B cell (primary cell): Measurements from ENCODE around the gene OXGR1. TPM values are rescaled to one million over a fixed set of nuclear protein-coding genes. Genes with fewer than 3 reads are reported as not detected.

ENCODE experiments used
- ATAC-seq: fragments of 200-7000 bp; cut with Tn5 transposase; one replicate; pipeline ENCODE4 v1.10.0; 2021; ENCODE audit warnings: low read depth, mild to moderate bottlenecking, moderate number of reproducible peaks, moderate library complexity
- CTCF ChIA-PET: fragments of 350-600 bp; sonication (Branson Sonifier 250); formaldehyde crosslinking; loops from one replicate; lab custom pipeline; 2021; ENCODE audit warnings: antibody characterized with exemption, inconsistent platforms; lab: Charles Lee
- POLR2A ChIA-PET: fragments of 350-600 bp; sonication (Branson Sonifier 250); formaldehyde crosslinking; loops from one replicate; lab custom pipeline; 2021; ENCODE audit warnings: antibody characterized with exemption; lab: Charles Lee
- DNase-seq: peaks from one replicate; pipeline ENCODE4 v3.0.0; 2013
- H2AFZ ChIP-seq: 2 replicates; pipeline ENCODE4 v1.6.1; 2012; ENCODE audit warnings: mild to moderate bottlenecking, low read depth, low read length; ENCODE audit not compliant: insufficient read depth, poor library complexity, severe bottlenecking
- H3K27ac ChIP-seq, 2 donors: 1 replicate in 1 of 2; 2 replicates in 1 of 2; pipeline ENCODE4 v1.5.1; 2012 to 2013; ENCODE audit warnings: low read length in 2 of 2, mild to moderate bottlenecking in 2 of 2, moderate library complexity in 1 of 2
- H3K27me3 ChIP-seq, 4 experiments: fragments of 200-600 bp in 1 of 4; sonication (generic) in 1 of 4; replicated peaks in 1 of 4; 1 replicate in 2 of 4; 2 replicates in 2 of 4; pipeline versions ENCODE4 v1.6.1 to v1.7.0; 2013 to 2016; ENCODE audit warnings: low read length in 3 of 4, mild to moderate bottlenecking in 2 of 4, mixed read lengths in 1 of 4, moderate library complexity in 1 of 4; ENCODE audit not compliant: insufficient read depth in 4 of 4, control insufficient read depth in 3 of 4; ENCODE audit errors: control extremely low read depth in 1 of 4
- H3K36me3 ChIP-seq, 2 experiments: replicated peaks in 1 of 2; 1 replicate in 1 of 2; 2 replicates in 1 of 2; pipeline versions ENCODE4 v1.6.1 to v1.7.1; 2013; ENCODE audit warnings: low read length in 1 of 2; ENCODE audit not compliant: insufficient read depth in 2 of 2, control insufficient read depth in 1 of 2; ENCODE audit errors: control extremely low read depth in 1 of 2, extremely low read depth in 1 of 2
- H3K4me1 ChIP-seq, 2 donors: fragments of 200-600 bp in 1 of 2; sonication (generic) in 1 of 2; 1 replicate in 1 of 2; 2 replicates in 1 of 2; pipeline versions ENCODE4 v1.5.1 to v1.6.1; 2013 to 2017; ENCODE audit warnings: low read length in 2 of 2; ENCODE audit not compliant: control insufficient read depth in 2 of 2, insufficient read depth in 2 of 2
- H3K4me2 ChIP-seq: replicated peaks from 2 replicates; pipeline ENCODE3; 2012; ENCODE audit warnings: mild to moderate bottlenecking, low read depth, low read length; ENCODE audit not compliant: poor library complexity, severe bottlenecking
- H3K4me3 ChIP-seq, 5 experiments: fragments of 200-600 bp in 1 of 5; sonication (generic) in 1 of 5; 1 replicate in 3 of 5; 2 replicates in 2 of 5; pipeline versions ENCODE4 v1.5.1 to v1.7.0; 2011 to 2016; ENCODE audit warnings: low read length in 4 of 5, mild to moderate bottlenecking in 4 of 5, low read depth in 2 of 5, control low read depth in 1 of 5, moderate library complexity in 1 of 5; ENCODE audit not compliant: insufficient read depth in 1 of 5; ENCODE audit errors: control extremely low read depth in 1 of 5, extremely low read depth in 1 of 5
- H3K79me2 ChIP-seq: fragments of 200-600 bp; sonication (generic); one replicate; pipeline ENCODE4 v1.6.0; 2016; ENCODE audit warnings: low read length; ENCODE audit not compliant: control insufficient read depth, insufficient read depth
- H3K9ac ChIP-seq: fragments of 200-600 bp; sonication (generic); 2 replicates; pipeline ENCODE4 v1.6.1; 2017; ENCODE audit warnings: mild to moderate bottlenecking, low read length, moderate library complexity
- H3K9me3 ChIP-seq, 3 donors: one replicate each; pipeline versions ENCODE4 v1.6.1 to v1.7.1; 2013; ENCODE audit warnings: low read length in 2 of 3; ENCODE audit not compliant: control insufficient read depth in 2 of 3, insufficient read depth in 1 of 3; ENCODE audit errors: control extremely low read depth in 1 of 3
- H4K20me1 ChIP-seq: 2 replicates; pipeline ENCODE4 v1.6.0; 2012; ENCODE audit warnings: mild to moderate bottlenecking, low read length; ENCODE audit not compliant: insufficient read depth, control insufficient read depth, poor library complexity, severe bottlenecking
- H3K27ac Mint-ChIP-seq: one replicate; pipeline ENCODE4 v1.8.0; 2021; ENCODE audit warnings: mixed read lengths
- H3K27me3 Mint-ChIP-seq: one replicate; pipeline ENCODE4 v1.8.0; 2021; ENCODE audit warnings: mixed read lengths
- H3K4me1 Mint-ChIP-seq: one replicate; pipeline ENCODE4 v1.8.0; 2021; ENCODE audit warnings: mixed read lengths
- H3K4me3 Mint-ChIP-seq: one replicate; pipeline ENCODE4 v1.8.0; 2021; ENCODE audit warnings: mixed read lengths
- H3K9me3 Mint-ChIP-seq: one replicate; pipeline ENCODE4 v1.8.0; 2022; ENCODE audit warnings: mixed read lengths; ENCODE audit not compliant: insufficient read depth
- CTCF ChIP-seq: fragments of 200-600 bp; IDR thresholded peaks from one replicate; pipeline ENCODE4 v1.8.0; 2022; ENCODE audit warnings: antibody characterized with exemption, mild to moderate bottlenecking
- EZH2 ChIP-seq: IDR thresholded peaks from 2 replicates; pipeline ENCODE4 v1.6.1; 2012; ENCODE audit warnings: borderline replicate concordance, low read depth, mild to moderate bottlenecking, moderate library complexity, low read length; ENCODE audit not compliant: insufficient read depth, poor library complexity, severe bottlenecking
- WGBS: methylation state at CpG from one replicate; pipeline ENCODE4 v1.1.5; 2013; ENCODE audit warnings: missing lambda C conversion rate; ENCODE audit not compliant: insufficient coverage; 5-methylcytosine and 5-hydroxymethylcytosine counted together
- intact Hi-C: fragments of 100-400 bp; cut with micrococcal nuclease; formaldehyde crosslinking; loops from one replicate; pipeline ENCODE4 v1.10.0; 2022
- polyA plus RNA-seq: library from polyadenylated mRNA; depleted of rRNA; stranded (reverse); fragments of >200 nt; gene quantifications from 2 replicates; pipeline ENCODE4 v1.2.3, GENCODE V29; 2012
- total RNA-seq, 2 donors: library from RNA; stranded (reverse); fragments of 120-200 nt in 1 of 2; gene quantifications; 1 replicate in 1 of 2; 2 replicates in 1 of 2; pipeline versions ENCODE4 v1.2.3 to v1.2.4, GENCODE V29; 2013 to 2022

Gene OXGR1
- total and polyA plus RNA-seq, 2 donors (not counting 1 experiment from before 2014, with no cell fraction given), result not detected

GRCh38 chr13:97019236-97019635, 25.0 kb upstream of the OXGR1 start:
- Mint-ChIP-seq H3K27me3 (peaks cover 22% of the 10 kb centered on the region), H3K27ac (no peak overlapping the region), H3K4me1 (peaks cover 2% of the 10 kb centered on the region), H3K9me3 (no peaks in the 10 kb centered on the region), H3K4me3 (no peak overlapping the region)
- Histone ChIP-seq H3K9me3 (peaks cover 0 to 2% (median 0%) of the 10 kb centered on the region in 3 donors), H3K27me3 (peaks cover 0 to 12% (median 2%) of the 10 kb centered on the region in 4 experiments), H3K4me2 (no peak overlapping the region), H3K4me1 (no peaks in the 10 kb centered on the region), H3K9ac (no peak overlapping the region), H3K36me3 (no peaks in the 10 kb centered on the region), H3K79me2 (no peaks in the 10 kb centered on the region), H4K20me1 (no peaks in the 10 kb centered on the region), H3K4me3 (no peak overlapping the region), H2AFZ (no peak overlapping the region), H3K27ac (no peak overlapping the region)
- no peak for DNase-seq
- intact Hi-C loops, result no loop called here
- ATAC-seq, result no peak
- no CpG with 5 or more reads among the region's 1 CpG for WGBS
- CTCF ChIA-PET, result no interaction called here
- POLR2A ChIA-PET, result no interaction called here
- TF ChIP-seq CTCF (no peak), EZH2 (no peak)

- Mint-ChIP-seq H3K4me1 (peaks cover 2% of the 10 kb centered on the region), H3K4me3 (no peak overlapping the region), H3K27ac (no peak overlapping the region), H3K9me3 (no peaks in the 10 kb centered on the region), H3K27me3 (peaks cover 17% of the 10 kb centered on the region)
- Histone ChIP-seq H4K20me1 (no peaks in the 10 kb centered on the region), H3K79me2 (no peaks in the 10 kb centered on the region), H3K9ac (no peak overlapping the region), H3K4me3 (no peak overlapping the region), H3K36me3 (no peaks in the 10 kb centered on the region), H2AFZ (no peak overlapping the region), H3K9me3 (peaks cover 0 to 2% (median 0%) of the 10 kb centered on the region in 3 donors), H3K4me1 (no peaks in the 10 kb centered on the region), H3K27me3 (peaks cover 0 to 12% (median 4%) of the 10 kb centered on the region in 4 experiments), H3K27ac (no peak overlapping the region), H3K4me2 (no peak overlapping the region)
- no peak for ATAC-seq
- intact Hi-C loops, result loop anchor here (1.0 kb wide), 1 partner anchor 341 kb away; no protein-coding TSS in a partner anchor
- WGBS, result 48% methylated on average over 9 of the region's 13 CpGs
- TF ChIP-seq EZH2 (no peak), CTCF (peak; percentile 94)
- CTCF ChIA-PET, result interaction anchor here (0.6 to 1.0 kb wide), 2 partner anchors 14 to 340 kb away, joined by 3 to 10 read pairs; no protein-coding TSS in a partner anchor
- DNase-seq, result peak; percentile 46
- POLR2A ChIA-PET, result no interaction called here
These were observed 23.9 kb upstream of the OXGR1 start for GRCh38 chr13:97018029-97018819.
